ENCODE results near the gene BRPF1. TPM values are rescaled to one million over a fixed set of nuclear protein-coding genes. Genes with fewer than 3 reads are reported as not detected.

Gene BRPF1
- total RNA-seq, 1 donor, result 17.3 TPM

GRCh38 chr3:9749645-9750555 lies 18.4 kb downstream of the BRPF1 start, which contains the start of gene OGG1:
Gene OGG1, plus strand, starts transcription at chr3:9749952. Its CDS starts 335 bp downstream, at chr3:9750287.
- H3K4me3 ChIP-seq (ENCODE audit: low read depth, low read length), result peak within 1 kb of the TSS; percentile 86
- DNase-seq (ENCODE audit: low read depth), result peak; percentile 99
- TF ChIP-seq CTCF (IDR thresholded peaks at IDR 0.05; ENCODE audit: insufficient read depth, low read depth, low read length), result no peak

- H3K4me3 ChIP-seq (ENCODE audit: low read depth, low read length), result peak overlapping the region; percentile 86
- DNase-seq (ENCODE audit: low read depth), result no peak
- no peak for TF ChIP-seq CTCF (IDR thresholded peaks at IDR 0.05; ENCODE audit: insufficient read depth, low read depth, low read length)
Measured at GRCh38 chr3:9750556-9751411, 19.2 kb downstream of the BRPF1 start.

GRCh38 chr3:9754678-9755077 lies 23.1 kb downstream of the BRPF1 start:
- no peak for DNase-seq (ENCODE audit: low read depth)
- no peak overlapping the region for H3K4me3 ChIP-seq (ENCODE audit: low read depth, low read length)
- TF ChIP-seq CTCF (IDR thresholded peaks at IDR 0.05; ENCODE audit: insufficient read depth, low read depth, low read length), result no peak

GRCh38 chr3:9757427-9757826 lies 25.9 kb downstream of the BRPF1 start:
- TF ChIP-seq CTCF (IDR thresholded peaks at IDR 0.05; ENCODE audit: insufficient read depth, low read depth, low read length), result no peak
- H3K4me3 ChIP-seq (ENCODE audit: low read depth, low read length), result no peak overlapping the region
- DNase-seq (ENCODE audit: low read depth), result no peak

GRCh38 chr3:9760779-9761505 lies 29.4 kb downstream of the BRPF1 start:
- no peak for TF ChIP-seq CTCF (IDR thresholded peaks at IDR 0.05; ENCODE audit: insufficient read depth, low read depth, low read length)
- DNase-seq (ENCODE audit: low read depth), result no peak
- no peak overlapping the region for H3K4me3 ChIP-seq (ENCODE audit: low read depth, low read length)

GRCh38 chr3:9761919-9762318 lies 30.4 kb downstream of the BRPF1 start:
- H3K4me3 ChIP-seq (ENCODE audit: low read depth, low read length), result no peak overlapping the region
- no peak for DNase-seq (ENCODE audit: low read depth)
- TF ChIP-seq CTCF (IDR thresholded peaks at IDR 0.05; ENCODE audit: insufficient read depth, low read depth, low read length), result no peak
